ENCODE data around the gene NFKBIE.
A peak's percentile ranks its signal among the peaks of the same experiment; 100 is the strongest.

The NFKBIE gene

DNA sequence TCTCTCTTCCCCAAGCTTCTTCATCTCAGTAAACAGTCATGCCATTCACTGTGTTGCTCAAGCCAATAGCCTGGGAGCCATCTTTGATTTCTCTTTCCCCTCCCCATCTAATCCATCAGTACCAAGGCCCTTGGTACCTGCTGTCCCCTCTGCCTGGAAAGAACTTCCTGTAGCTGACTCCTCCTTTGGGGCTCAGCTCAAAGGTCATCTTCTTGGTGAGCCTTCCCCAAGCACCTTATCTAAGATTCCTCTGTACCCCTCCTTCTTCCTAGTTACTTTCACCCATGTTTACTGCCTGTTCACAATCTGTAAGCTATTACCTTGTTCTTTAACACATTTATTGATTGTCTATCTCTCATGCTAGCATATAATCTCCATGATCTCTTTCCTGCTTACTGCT is 44.3 kb upstream of the NFKBIE start:
- Mint-ChIP-seq H3K27ac (no peak overlapping the region), H3K36me3 (ENCODE audit: low read depth) (peaks cover 45% of the 10 kb centered on the region), H3K9me3 (no peaks in the 10 kb centered on the region), H3K4me1 (peaks cover 29% of the 10 kb centered on the region), H3K27me3 (ENCODE audit: low read depth, poor library complexity) (no peaks in the 10 kb centered on the region), H3K4me3 (no peak overlapping the region)
- DNase-seq = no peak
- TF ChIP-seq CTCF (IDR thresholded peaks at IDR 0.05) = no peak

DNA sequence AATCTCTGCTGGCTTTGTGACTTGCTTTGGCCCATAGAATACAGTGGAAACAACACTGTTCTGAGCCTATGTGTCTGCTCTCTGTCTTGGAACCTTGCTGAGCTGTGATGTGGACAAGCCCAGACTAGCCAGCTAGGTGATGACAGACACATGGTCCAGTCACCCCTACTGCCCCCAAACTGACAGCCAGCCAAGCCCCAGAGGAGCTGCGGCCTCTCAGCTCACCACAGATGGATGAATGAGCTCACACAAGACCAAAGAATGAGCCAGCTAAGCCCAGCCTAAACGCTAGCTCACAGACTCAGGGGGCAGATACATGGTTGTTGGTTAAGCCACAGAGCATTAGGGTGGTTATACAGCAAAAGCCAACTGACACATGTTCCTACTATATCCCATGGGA is 43.7 kb upstream of the NFKBIE start:
- no peak for DNase-seq
- Mint-ChIP-seq H3K27me3 (ENCODE audit: low read depth, poor library complexity) (no peaks in the 10 kb centered on the region), H3K27ac (no peak overlapping the region), H3K9me3 (no peaks in the 10 kb centered on the region), H3K4me1 (peaks cover 29% of the 10 kb centered on the region), H3K4me3 (no peak overlapping the region), H3K36me3 (ENCODE audit: low read depth) (peaks cover 45% of the 10 kb centered on the region)
- no peak for TF ChIP-seq CTCF (IDR thresholded peaks at IDR 0.05)

- H3K4me3 Mint-ChIP-seq = no peak overlapping the region
- no peaks in the 10 kb centered on the region for H3K27me3 Mint-ChIP-seq (ENCODE audit: low read depth, poor library complexity)
- H3K4me1 Mint-ChIP-seq = peaks cover 21% of the 10 kb centered on the region
- peaks cover 56% of the 10 kb centered on the region for H3K36me3 Mint-ChIP-seq (ENCODE audit: low read depth)
- H3K9me3 Mint-ChIP-seq = no peaks in the 10 kb centered on the region
- no peak overlapping the region for H3K27ac Mint-ChIP-seq
- no peak for TF ChIP-seq CTCF (IDR thresholded peaks at IDR 0.05)
- DNase-seq = no peak
Measured at GRCh38 chr6:44307217-44307616, 41.9 kb upstream of the NFKBIE start.

DNA sequence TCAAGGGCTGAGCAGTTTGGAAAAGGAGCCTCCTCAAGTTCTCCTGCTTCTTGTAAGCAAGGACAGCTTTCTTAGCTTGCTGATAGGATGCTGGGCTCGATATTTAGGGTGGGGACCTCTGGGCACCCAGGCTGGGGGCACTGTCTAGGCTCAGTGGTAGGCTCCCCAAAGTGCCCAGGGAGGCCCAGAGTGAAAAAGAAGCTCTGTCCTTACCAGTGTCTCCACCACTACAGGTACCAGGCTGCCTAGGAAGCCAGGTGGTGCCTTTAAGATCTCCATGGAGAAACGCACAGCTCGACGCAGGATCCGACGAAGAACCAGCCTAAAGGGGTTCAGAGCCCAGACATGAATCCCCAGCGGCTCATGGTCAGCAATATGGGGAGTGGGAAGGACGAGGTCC is 41.4 kb upstream of the NFKBIE start:
- H3K36me3 Mint-ChIP-seq (ENCODE audit: low read depth) = peaks cover 59% of the 10 kb centered on the region

DNA sequence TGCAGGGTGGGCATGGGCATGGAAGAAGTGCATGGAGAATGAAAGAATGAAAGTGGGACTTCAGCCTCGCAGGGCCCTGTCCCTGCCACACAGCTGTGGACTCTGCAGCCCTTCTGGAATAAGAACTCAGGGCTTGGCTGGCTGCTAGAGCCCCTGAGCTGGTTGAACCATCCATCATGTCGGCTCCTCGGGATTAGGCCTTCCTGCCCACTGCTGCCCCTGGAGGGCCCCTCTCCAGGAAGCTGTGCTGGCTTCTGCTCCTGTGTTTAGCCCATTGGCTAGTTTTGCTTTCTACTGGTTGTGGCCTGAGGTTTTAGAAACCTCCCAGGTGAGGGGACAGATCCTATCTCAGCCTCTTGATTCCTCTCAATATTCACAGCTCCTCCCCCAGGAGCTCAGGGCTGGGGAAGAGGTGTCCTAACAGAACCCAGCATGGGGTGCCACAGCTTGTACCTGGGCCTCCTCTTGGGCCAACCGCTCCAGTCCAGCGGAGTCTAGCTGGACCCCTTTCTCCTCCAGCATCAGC is 39.9 kb upstream of the NFKBIE start:
- H3K36me3 Mint-ChIP-seq (ENCODE audit: low read depth) = peaks cover 56% of the 10 kb centered on the region
- DNase-seq = no peak

More for the DNA sequence above, 41.4 kb upstream of the NFKBIE start:
- no peak for TF ChIP-seq CTCF (IDR thresholded peaks at IDR 0.05)
- Mint-ChIP-seq H3K9me3 (no peaks in the 10 kb centered on the region), H3K27ac (no peak overlapping the region), H3K27me3 (ENCODE audit: low read depth, poor library complexity) (no peaks in the 10 kb centered on the region), H3K4me1 (peaks cover 16% of the 10 kb centered on the region), H3K4me3 (no peak overlapping the region)
- DNase-seq = no peak

More for the DNA sequence above, 39.9 kb upstream of the NFKBIE start:
- no peak for TF ChIP-seq CTCF (IDR thresholded peaks at IDR 0.05)
- Mint-ChIP-seq H3K27ac (peak overlapping the region; percentile 75), H3K9me3 (no peaks in the 10 kb centered on the region), H3K27me3 (ENCODE audit: low read depth, poor library complexity) (no peaks in the 10 kb centered on the region), H3K4me3 (no peak overlapping the region), H3K4me1 (peaks cover 13% of the 10 kb centered on the region)

Measured in nephron progenitor cell (in vitro differentiated cells).